LHCN-M2 (cell line): ENCODE measurements around the gene CLDN10. TPM values are rescaled to one million over a fixed set of nuclear protein-coding genes. Genes with fewer than 3 reads are reported as not detected.

Experiments used
- total RNA-seq: library from RNA; depleted of rRNA; stranded (reverse); fragments of >200 nt; gene quantifications from 2 replicates; pipeline ENCODE4 v1.2.3, GENCODE V29; 2014; rRNA removed

CLDN10 gene
- total RNA-seq, 1 experiment from 2014 or later: not detected

Other genes with a start within 250 kb of the CLDN10 start
- 33.7 and 34.9 TPM in 2 replicates for gene DZIP1, start 92.0 kb downstream of the CLDN10 start, total RNA-seq
- 41.4 and 43.2 TPM in 2 replicates for gene DNAJC3, start 124.4 kb downstream of the CLDN10 start, total RNA-seq